Osteocyte (in vitro differentiated cells): Measurements from ENCODE around the gene CFAP46. TPM values are rescaled to one million over a fixed set of nuclear protein-coding genes. Genes with fewer than 3 reads are reported as not detected.
"Not testable (repeated sequence)": the region's sequence is repeated elsewhere in the genome, so short reads cannot be mapped to it uniquely, and the experiment has no call there.

Source experiments
- DNase-seq: peaks from one replicate; pipeline ENCODE4 v3.0.0; 2021; ENCODE audit warnings: mixed read lengths; ENCODE audit not compliant: unreplicated experiment; ENCODE audit errors: extremely low spot score
- H3K27ac Mint-ChIP-seq: one replicate; pipeline ENCODE4 v1.8.0; 2021; ENCODE audit warnings: mild to moderate bottlenecking, mixed read lengths; ENCODE audit not compliant: unreplicated experiment
- H3K27me3 Mint-ChIP-seq: one replicate; pipeline ENCODE4 v1.8.0; 2021; ENCODE audit warnings: mixed read lengths; ENCODE audit not compliant: unreplicated experiment
- H3K36me3 Mint-ChIP-seq: one replicate; pipeline ENCODE4 v1.8.0; 2021; ENCODE audit warnings: mixed read lengths; ENCODE audit not compliant: unreplicated experiment
- H3K4me1 Mint-ChIP-seq: one replicate; pipeline ENCODE4 v1.8.0; 2021; ENCODE audit warnings: mixed read lengths; ENCODE audit not compliant: unreplicated experiment
- H3K4me3 Mint-ChIP-seq: one replicate; pipeline ENCODE4 v1.8.0; 2021; ENCODE audit warnings: mild to moderate bottlenecking, moderate library complexity, mixed read lengths; ENCODE audit not compliant: unreplicated experiment
- H3K9me3 Mint-ChIP-seq: one replicate; pipeline ENCODE4 v1.8.0; 2021; ENCODE audit warnings: mixed read lengths; ENCODE audit not compliant: unreplicated experiment
- CTCF ChIP-seq: fragments of 200-600 bp; sonication (generic); IDR thresholded peaks from 2 replicates; pipeline ENCODE4 v1.5.0; 2021; ENCODE audit warnings: antibody characterized with exemption, mild to moderate bottlenecking, moderate library complexity
- total RNA-seq: library from RNA; stranded (reverse); gene quantifications from 2 replicates; pipeline ENCODE4 v1.2.1, GENCODE V29; 2021

CFAP46 gene
- total RNA-seq, 1 donor from 2014 or later = 0.56 TPM

GRCh38 chr10:132971448-132972148 is 29.2 kb upstream of the CFAP46 start:
- Mint-ChIP-seq H3K36me3 (no peaks in the 10 kb centered on the region), H3K27ac (no peak overlapping the region), H3K4me1 (no peaks in the 10 kb centered on the region), H3K27me3 (peaks cover 25% of the 10 kb centered on the region), H3K9me3 (no peaks in the 10 kb centered on the region), H3K4me3 (no peak overlapping the region)
- DNase-seq = no peak
- TF ChIP-seq CTCF = no peak

DNA sequence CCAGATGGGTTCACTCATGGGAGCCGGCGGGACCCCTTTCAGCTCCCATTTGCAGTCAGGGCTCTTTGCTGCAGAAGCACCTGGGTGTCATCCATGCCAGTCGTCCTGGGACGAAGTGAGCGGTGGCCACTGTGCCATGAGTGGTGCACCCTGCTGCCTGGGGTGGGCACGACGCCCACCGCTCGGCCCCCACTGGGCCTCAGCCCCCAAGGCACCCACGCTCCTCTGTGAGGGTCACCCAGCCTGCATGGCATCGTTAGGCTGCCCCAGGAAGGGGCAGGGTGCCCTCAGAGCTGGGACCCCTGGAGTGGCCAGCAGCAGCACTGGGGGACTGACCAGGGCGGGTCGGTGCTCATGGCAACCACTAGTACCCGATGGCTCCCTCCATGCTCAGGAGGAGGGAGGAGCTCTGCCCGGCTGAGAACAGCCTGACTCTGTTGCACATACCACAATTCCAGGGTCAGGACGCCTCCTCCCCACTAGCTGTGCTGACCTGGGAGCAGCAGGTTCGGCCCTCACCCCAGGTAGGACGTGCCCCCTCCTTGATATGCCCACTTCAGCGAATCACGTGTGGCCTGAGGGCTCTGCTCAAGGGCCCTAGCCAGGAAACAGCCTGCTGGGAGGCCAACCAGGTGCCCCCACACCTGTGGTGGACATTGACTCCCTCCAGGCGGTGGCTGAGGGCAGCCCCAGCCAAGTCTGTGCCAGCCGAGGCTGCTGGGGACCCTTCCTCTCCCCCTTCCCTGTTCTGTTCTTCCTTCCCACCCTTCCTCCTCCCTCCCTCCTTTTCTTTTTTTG is 28.5 kb upstream of the CFAP46 start:
- Mint-ChIP-seq H3K4me3 (no peak overlapping the region), H3K27me3 (peaks cover 29% of the 10 kb centered on the region), H3K27ac (no peak overlapping the region), H3K36me3 (no peaks in the 10 kb centered on the region), H3K4me1 (no peaks in the 10 kb centered on the region), H3K9me3 (no peaks in the 10 kb centered on the region)
- DNase-seq = no peak
- TF ChIP-seq CTCF = no peak

- Mint-ChIP-seq H3K9me3 (no peaks in the 10 kb centered on the region), H3K4me1 (peaks cover 4% of the 10 kb centered on the region), H3K4me3 (no peak overlapping the region), H3K36me3 (no peaks in the 10 kb centered on the region), H3K27me3 (peaks cover 38% of the 10 kb centered on the region), H3K27ac (no peak overlapping the region)
- TF ChIP-seq CTCF = no peak
- DNase-seq = no peak
These were observed 25.2 kb upstream of the CFAP46 start for GRCh38 chr10:132967540-132967939.

GRCh38 chr10:132965411-132966057 is 23.2 kb upstream of the CFAP46 start:
- no peak overlapping the region for H3K4me3 Mint-ChIP-seq
- DNase-seq = no peak
- no peaks in the 10 kb centered on the region for H3K9me3 Mint-ChIP-seq
- no peak for TF ChIP-seq CTCF
- no peak overlapping the region for H3K27ac Mint-ChIP-seq
- H3K27me3 Mint-ChIP-seq = peaks cover 31% of the 10 kb centered on the region
- peaks cover 8% of the 10 kb centered on the region for H3K4me1 Mint-ChIP-seq
- H3K36me3 Mint-ChIP-seq = no peaks in the 10 kb centered on the region

- H3K9me3 Mint-ChIP-seq, H3K36me3 Mint-ChIP-seq, DNase-seq, H3K4me1 Mint-ChIP-seq, H3K4me3 Mint-ChIP-seq, H3K27ac Mint-ChIP-seq: not testable (repeated sequence)
- peaks cover 28% of the 10 kb centered on the region for H3K27me3 Mint-ChIP-seq
These were observed 22.5 kb upstream of the CFAP46 start for GRCh38 chr10:132964707-132965410.
